Mucosa of descending colon (tissue), 3 donors: ENCODE data around the gene CNOT1. TPM values are rescaled to one million over a fixed set of nuclear protein-coding genes. Genes with fewer than 3 reads are reported as not detected.
"Not testable (repeated sequence)": the region's sequence is repeated elsewhere in the genome, so short reads cannot be mapped to it uniquely, and the experiment has no call there.

Experiments used
- ATAC-seq: fragments of 200-7000 bp; cut with Tn5 transposase; one replicate; pipeline ENCODE4 v1.9.1; 2020; ENCODE audit warnings: mild to moderate bottlenecking, moderate library complexity
- DNase-seq, 3 donors: peaks; one replicate each; pipeline ENCODE4 v3.0.0-alpha.2; 2020
- H3K36me3 ChIP-seq: fragments of 200-600 bp; one replicate; pipeline ENCODE4 v1.8.0; 2021; ENCODE audit warnings: low read depth, mild to moderate bottlenecking
- H3K4me1 ChIP-seq: fragments of 200-600 bp; one replicate; pipeline ENCODE4 v1.8.0; 2021; ENCODE audit warnings: low read depth, mild to moderate bottlenecking
- H3K4me3 ChIP-seq: fragments of 200-600 bp; one replicate; pipeline ENCODE4 v1.8.0; 2021; ENCODE audit warnings: mild to moderate bottlenecking
- H3K9me3 ChIP-seq: fragments of 200-600 bp; one replicate; pipeline ENCODE4 v1.8.0; 2021; ENCODE audit warnings: mild to moderate bottlenecking
- intact Hi-C, 2 donors: fragments of 100-400 bp; cut with DNase I in 1 of 2; cut with micrococcal nuclease in 1 of 2; formaldehyde crosslinking; loops; one replicate each; pipeline versions ENCODE4 v1.11.0 to v1.11.1; 2022; cut with DNase I, micrococcal nuclease
- total RNA-seq, 3 donors: library from RNA; stranded (reverse); fragmentation: NEBNext Ultra II Directional in 2 of 3; extraction: Animal tissue kit (Norgen Biotek cat#: 25700) in 2 of 3; gene quantifications; one replicate each; pipeline versions ENCODE4 v1.2.1 to v1.2.4, GENCODE V29; 2021 to 2023
- TF ChIP-seq, protein P1 (sequence below): fragments of 200-600 bp; IDR thresholded peaks from one replicate; pipeline ENCODE4 v1.8.0; 2022; ENCODE audit warnings: antibody characterized with exemption, mild to moderate bottlenecking
- donor health status: DM: no; HTN: no; CAD: no; lungs with moderate emphysema.
- donor health status: DM: no; HTN: no; CAD: no.
- donor health status: DM: no; HTN: yes; CAD: no.

The CNOT1 gene
- total RNA-seq, 3 donors from 2014 or later, result 194 to 239 (median 230) TPM

DNA sequence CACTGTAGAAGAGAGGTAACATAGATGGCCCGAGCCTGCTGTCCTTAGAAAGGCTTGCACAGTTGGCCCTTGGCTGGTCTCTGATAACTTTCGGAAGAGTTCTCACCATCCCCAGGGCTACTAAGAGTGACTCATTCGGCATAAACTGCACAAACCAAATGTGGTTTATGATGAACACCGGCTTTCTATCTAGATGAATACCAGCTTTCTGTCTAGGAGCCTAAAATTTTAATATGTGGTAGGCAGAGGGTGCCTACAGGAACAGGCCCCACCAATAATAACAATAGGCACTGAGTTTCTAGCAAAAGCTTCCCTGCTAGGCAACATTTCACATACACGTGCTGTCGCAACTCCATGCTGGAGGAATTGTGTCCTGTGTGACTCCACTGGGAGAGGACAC, 15.4 kb downstream of the CNOT1 start:
- ATAC-seq, result no peak
- DNase-seq, result no peak
- intact Hi-C loops, result no loop called here
- peaks cover 5% of the 10 kb centered on the region for H3K4me1 ChIP-seq
- H3K36me3 ChIP-seq, result no peaks in the 10 kb centered on the region
- no peaks in the 10 kb centered on the region for H3K9me3 ChIP-seq
- H3K4me3 ChIP-seq, result no peak overlapping the region
- TF ChIP-seq, protein P1, sequence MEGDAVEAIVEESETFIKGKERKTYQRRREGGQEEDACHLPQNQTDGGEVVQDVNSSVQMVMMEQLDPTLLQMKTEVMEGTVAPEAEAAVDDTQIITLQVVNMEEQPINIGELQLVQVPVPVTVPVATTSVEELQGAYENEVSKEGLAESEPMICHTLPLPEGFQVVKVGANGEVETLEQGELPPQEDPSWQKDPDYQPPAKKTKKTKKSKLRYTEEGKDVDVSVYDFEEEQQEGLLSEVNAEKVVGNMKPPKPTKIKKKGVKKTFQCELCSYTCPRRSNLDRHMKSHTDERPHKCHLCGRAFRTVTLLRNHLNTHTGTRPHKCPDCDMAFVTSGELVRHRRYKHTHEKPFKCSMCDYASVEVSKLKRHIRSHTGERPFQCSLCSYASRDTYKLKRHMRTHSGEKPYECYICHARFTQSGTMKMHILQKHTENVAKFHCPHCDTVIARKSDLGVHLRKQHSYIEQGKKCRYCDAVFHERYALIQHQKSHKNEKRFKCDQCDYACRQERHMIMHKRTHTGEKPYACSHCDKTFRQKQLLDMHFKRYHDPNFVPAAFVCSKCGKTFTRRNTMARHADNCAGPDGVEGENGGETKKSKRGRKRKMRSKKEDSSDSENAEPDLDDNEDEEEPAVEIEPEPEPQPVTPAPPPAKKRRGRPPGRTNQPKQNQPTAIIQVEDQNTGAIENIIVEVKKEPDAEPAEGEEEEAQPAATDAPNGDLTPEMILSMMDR, result no peak

- intact Hi-C loops, DNase-seq, ATAC-seq, H3K4me3 ChIP-seq, H3K9me3 ChIP-seq, H3K4me1 ChIP-seq, H3K36me3 ChIP-seq: not testable (repeated sequence)
Observed at GRCh38 chr16:58612965-58613364, 16.7 kb downstream of the CNOT1 start.

GRCh38 chr16:58608601-58609136, 21.0 kb downstream of the CNOT1 start:
- Histone ChIP-seq H3K4me1 (peaks cover 11% of the 10 kb centered on the region), H3K9me3 (no peaks in the 10 kb centered on the region), H3K4me3 (no peak overlapping the region), H3K36me3 (peaks cover 2% of the 10 kb centered on the region)
- intact Hi-C loops, result no loop called here
- no peak for DNase-seq
- ATAC-seq, result no peak
- TF ChIP-seq, protein P1, result no peak

DNA sequence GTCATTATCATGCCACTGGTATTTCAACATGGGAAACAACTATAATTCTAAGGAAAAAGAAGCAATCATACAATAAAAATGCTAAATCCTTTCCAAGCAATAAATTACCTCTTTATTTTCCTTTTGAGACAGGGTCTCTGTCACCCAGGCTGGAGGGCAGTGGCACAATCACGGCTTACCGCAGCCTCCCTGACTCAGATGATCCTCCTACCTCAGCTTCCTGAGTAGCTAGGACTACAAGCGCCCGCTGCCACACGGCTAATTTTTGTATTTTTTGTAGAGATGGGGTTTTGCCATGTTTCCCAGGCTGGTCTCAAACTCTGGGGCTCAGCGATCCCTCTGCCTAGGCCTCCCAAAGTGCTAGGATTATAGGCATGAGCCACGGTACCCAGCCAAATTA, 24.1 kb downstream of the CNOT1 start:
- no peaks in the 10 kb centered on the region for H3K9me3 ChIP-seq
- ATAC-seq (no peak), DNase-seq (no peak)
- peaks cover 12% of the 10 kb centered on the region for H3K4me1 ChIP-seq
- TF ChIP-seq, protein P1, result no peak
- peaks cover 2% of the 10 kb centered on the region for H3K36me3 ChIP-seq
- no peak overlapping the region for H3K4me3 ChIP-seq
- intact Hi-C loops, result no loop called here

GRCh38 chr16:58591083-58591482, 38.5 kb downstream of the CNOT1 start:
- H3K36me3 ChIP-seq, result peaks cover 16% of the 10 kb centered on the region
- no peak for ATAC-seq
- TF ChIP-seq, protein P1, result no peak

GRCh38 chr16:58589326-58589905, 40.2 kb downstream of the CNOT1 start:
- Histone ChIP-seq H3K36me3 (peaks cover 16% of the 10 kb centered on the region), H3K4me1 (no peaks in the 10 kb centered on the region), H3K9me3 (no peaks in the 10 kb centered on the region), H3K4me3 (no peak overlapping the region)
- DNase-seq (no peak), ATAC-seq (no peak)
- TF ChIP-seq, protein P1, result no peak
- intact Hi-C loops, result loop anchor here in 1 of 2 donors (10.0 kb wide), 1 partner anchor 55 kb away; no protein-coding TSS in a partner anchor

More at GRCh38 chr16:58591083-58591482, 38.5 kb downstream of the CNOT1 start:
- intact Hi-C loops, result no loop called here
- H3K9me3 ChIP-seq, result no peaks in the 10 kb centered on the region
- H3K4me1 ChIP-seq, result no peaks in the 10 kb centered on the region
- no peak overlapping the region for H3K4me3 ChIP-seq
- DNase-seq, result no peak
